GM23338 (cell line): ENCODE measurements around the gene NRP1.

Experiments
- CREB1 ChIP-seq: fragments of 250-450 bp; sonication (Bioruptor Pico); IDR thresholded peaks from 2 replicates; pipeline ENCODE4 v1.5.0; 2020; ENCODE audit warnings: low read depth, mild to moderate bottlenecking, moderate library complexity
- CTCF ChIP-seq, 2 experiments: fragments of 200-600 bp in 1 of 2; sonication (generic) in 1 of 2; conservative IDR thresholded peaks; 2 replicates each; pipeline versions ENCODE4 v1.5.1 to v1.6.1; 2016 to 2017; ENCODE audit warnings: antibody characterized with exemption in 2 of 2, low read depth in 2 of 2, mild to moderate bottlenecking in 2 of 2, moderate library complexity in 1 of 2
- ETS1 ChIP-seq: IDR thresholded peaks from 2 replicates; pipeline ENCODE4 v1.6.1; 2016; ENCODE audit warnings: antibody characterized with exemption
- EZH2 ChIP-seq: fragments of 200-600 bp; sonication (generic); IDR thresholded peaks from one replicate; pipeline ENCODE4 v1.8.0; 2017; ENCODE audit warnings: antibody characterized with exemption, mild to moderate bottlenecking, low read depth; ENCODE audit not compliant: unreplicated experiment
- EZH2phosphoT487 ChIP-seq: fragments of 200-600 bp; sonication (generic); IDR thresholded peaks from one replicate; pipeline ENCODE4 v1.8.1; 2018; ENCODE audit warnings: antibody characterized with exemption; ENCODE audit not compliant: unreplicated experiment
- NANOG ChIP-seq: IDR thresholded peaks from 2 replicates; pipeline ENCODE4 v1.6.1; 2016; ENCODE audit warnings: antibody characterized with exemption, borderline replicate concordance
- POLR2AphosphoS5 ChIP-seq: IDR thresholded peaks from 2 replicates; pipeline ENCODE4 v1.6.1; 2016; ENCODE audit warnings: antibody characterized with exemption, low read depth
- REST ChIP-seq: IDR thresholded peaks from one replicate; pipeline ENCODE4 v1.6.1; 2018; ENCODE audit warnings: antibody characterized with exemption; ENCODE audit not compliant: unreplicated experiment
- ZNF114 ChIP-seq: fragments of 250-450 bp; sonication (Bioruptor Pico); IDR thresholded peaks from 2 replicates; pipeline ENCODE4 v1.5.0; 2020; ENCODE audit warnings: mild to moderate bottlenecking, moderate library complexity

GRCh38 chr10:33244354-33244967, 90.0 kb downstream of the NRP1 start:
- TF ChIP-seq CTCF (conservative IDR thresholded peaks at IDR 0.05; ENCODE audit: low read depth in 2 of 2) (no peak), ZNF114 (CRISPR knock-in tag) (no peak), ETS1 (no peak), CREB1 (no peak), EZH2 (no peak), EZH2phosphoT487 (no peak), POLR2AphosphoS5 (no peak), NANOG (no peak), REST (no peak)
